Hepatocyte (in vitro differentiated cells): ENCODE measurements around the gene RPTOR. TPM values are rescaled to one million over a fixed set of nuclear protein-coding genes. Genes with fewer than 3 reads are reported as not detected.
"Not testable (repeated sequence)": the region's sequence is repeated elsewhere in the genome, so short reads cannot be mapped to it uniquely, and the experiment has no call there.

ENCODE experiments used
- DNase-seq: peaks from one replicate; pipeline ENCODE4 v3.0.0-alpha.2; 2016; ENCODE audit warnings: low spot score
- H2AFZ ChIP-seq: fragments of 200-600 bp; sonication (generic); 2 replicates; pipeline ENCODE4 v1.6.0; 2016; ENCODE audit warnings: antibody characterized with exemption, mild to moderate bottlenecking
- H3K27ac ChIP-seq: fragments of 200-600 bp; sonication (generic); 2 replicates; pipeline ENCODE4 v1.5.1; 2016; ENCODE audit warnings: mild to moderate bottlenecking
- H3K27me3 ChIP-seq: fragments of 200-600 bp; sonication (generic); 2 replicates; pipeline ENCODE4 v1.6.1; 2016
- H3K36me3 ChIP-seq: fragments of 200-600 bp; sonication (generic); replicated peaks from 2 replicates; pipeline ENCODE4 v1.5.1; 2016; ENCODE audit warnings: low read depth; ENCODE audit not compliant: insufficient read depth
- H3K4me1 ChIP-seq: fragments of 200-600 bp; sonication (generic); 2 replicates; pipeline ENCODE4 v1.5.1; 2016; ENCODE audit warnings: mild to moderate bottlenecking, moderate library complexity; ENCODE audit not compliant: insufficient read depth
- H3K4me2 ChIP-seq: fragments of 200-600 bp; sonication (generic); 2 replicates; pipeline ENCODE4 v1.6.0; 2016
- H3K4me3 ChIP-seq: fragments of 200-600 bp; sonication (generic); 2 replicates; pipeline ENCODE4 v1.5.1; 2016; ENCODE audit warnings: mild to moderate bottlenecking
- H3K79me2 ChIP-seq: fragments of 200-600 bp; sonication (generic); 2 replicates; pipeline ENCODE4 v1.6.0; 2017; ENCODE audit warnings: mild to moderate bottlenecking
- H3K9me2 ChIP-seq: fragments of 200-600 bp; sonication (generic); replicated peaks from 2 replicates; pipeline ENCODE4 v1.6.0; 2017; ENCODE audit warnings: mild to moderate bottlenecking; ENCODE audit not compliant: insufficient read depth
- H3K9me3 ChIP-seq: fragments of 200-600 bp; sonication (generic); 2 replicates; pipeline ENCODE4 v1.5.1; 2016; ENCODE audit warnings: low read depth, mild to moderate bottlenecking
- H4K20me1 ChIP-seq: fragments of 200-600 bp; sonication (generic); 2 replicates; pipeline ENCODE4 v1.6.0; 2016; ENCODE audit warnings: mild to moderate bottlenecking; ENCODE audit not compliant: insufficient read depth, poor library complexity, severe bottlenecking
- EZH2 ChIP-seq: fragments of 200-600 bp; sonication (generic); IDR thresholded peaks from 2 replicates; pipeline ENCODE4 v1.6.1; 2016; ENCODE audit warnings: antibody characterized with exemption, mild to moderate bottlenecking, borderline replicate concordance
- EZH2phosphoT487 ChIP-seq: fragments of 200-600 bp; sonication (generic); IDR thresholded peaks from one replicate; pipeline ENCODE4 v1.6.1; 2018; ENCODE audit warnings: antibody characterized with exemption, mild to moderate bottlenecking, low read depth, moderate library complexity; ENCODE audit not compliant: unreplicated experiment, severe bottlenecking
- WGBS: methylation state at CpG from one replicate; pipeline ENCODE4 v1.1.6; 2016; ENCODE audit warnings: low lambda C conversion rate; ENCODE audit errors: missing lambda C conversion rate; 5-methylcytosine and 5-hydroxymethylcytosine counted together
- polyA plus RNA-seq: library from polyadenylated mRNA; unstranded; fragments of >200 nt; fragmentation: Nextera tagmentation; extraction: Ambion mirVana; gene quantifications from 2 replicates; pipeline ENCODE4 v1.2.1, GENCODE V29; 2016
- total RNA-seq: library from RNA; depleted of rRNA; stranded (reverse); fragments of >200 nt; gene quantifications from 2 replicates; pipeline ENCODE4 v1.2.3, GENCODE V29; 2014
- TF ChIP-seq, protein P1 (sequence below): fragments of 200-600 bp; sonication (generic); IDR thresholded peaks from 2 replicates; pipeline ENCODE4 v1.5.1; 2016; ENCODE audit warnings: antibody characterized with exemption, mild to moderate bottlenecking; ENCODE audit not compliant: poor library complexity

The RPTOR gene
- total and polyA plus RNA-seq, 2 experiments from 2014 or later = 14.1 to 20.6 TPM

DNA sequence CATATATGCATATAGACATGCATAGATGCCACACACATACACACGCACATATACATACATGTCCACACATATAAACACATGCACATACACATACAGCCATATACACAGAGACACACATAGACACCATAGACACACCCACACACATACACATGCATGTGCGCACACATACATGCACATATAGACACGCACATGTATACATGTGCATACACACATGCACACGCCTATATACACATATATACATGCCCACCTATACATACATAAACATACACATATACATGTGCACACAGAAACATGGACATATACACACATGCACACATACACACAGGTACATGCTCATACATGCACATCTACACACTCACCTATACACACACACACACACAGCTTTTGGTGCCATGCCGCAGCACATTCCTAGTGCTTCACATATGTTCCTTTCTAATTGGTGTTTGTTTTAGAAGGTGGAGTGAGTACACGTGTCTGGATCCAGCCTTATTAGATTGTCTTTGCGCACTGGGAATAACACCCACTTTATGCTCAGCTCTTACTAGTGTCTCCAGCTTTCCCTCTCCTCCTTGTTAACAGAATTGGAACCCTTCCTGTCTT, 198.0 kb downstream of the RPTOR start:
- H3K36me3 ChIP-seq = no peaks in the 10 kb centered on the region
- no peaks in the 10 kb centered on the region for H4K20me1 ChIP-seq
- DNase-seq = no peak
- H3K9me3 ChIP-seq = no peaks in the 10 kb centered on the region
- no peak overlapping the region for H2AFZ ChIP-seq
- no peak overlapping the region for H3K4me3 ChIP-seq
- H3K4me2 ChIP-seq = no peak overlapping the region
- WGBS = 72% methylated on average over 7 of the region's 7 CpGs
- H3K27me3 ChIP-seq = no peaks in the 10 kb centered on the region
- no peak overlapping the region for H3K27ac ChIP-seq
- no peaks in the 10 kb centered on the region for H3K4me1 ChIP-seq
- TF ChIP-seq, protein P1, sequence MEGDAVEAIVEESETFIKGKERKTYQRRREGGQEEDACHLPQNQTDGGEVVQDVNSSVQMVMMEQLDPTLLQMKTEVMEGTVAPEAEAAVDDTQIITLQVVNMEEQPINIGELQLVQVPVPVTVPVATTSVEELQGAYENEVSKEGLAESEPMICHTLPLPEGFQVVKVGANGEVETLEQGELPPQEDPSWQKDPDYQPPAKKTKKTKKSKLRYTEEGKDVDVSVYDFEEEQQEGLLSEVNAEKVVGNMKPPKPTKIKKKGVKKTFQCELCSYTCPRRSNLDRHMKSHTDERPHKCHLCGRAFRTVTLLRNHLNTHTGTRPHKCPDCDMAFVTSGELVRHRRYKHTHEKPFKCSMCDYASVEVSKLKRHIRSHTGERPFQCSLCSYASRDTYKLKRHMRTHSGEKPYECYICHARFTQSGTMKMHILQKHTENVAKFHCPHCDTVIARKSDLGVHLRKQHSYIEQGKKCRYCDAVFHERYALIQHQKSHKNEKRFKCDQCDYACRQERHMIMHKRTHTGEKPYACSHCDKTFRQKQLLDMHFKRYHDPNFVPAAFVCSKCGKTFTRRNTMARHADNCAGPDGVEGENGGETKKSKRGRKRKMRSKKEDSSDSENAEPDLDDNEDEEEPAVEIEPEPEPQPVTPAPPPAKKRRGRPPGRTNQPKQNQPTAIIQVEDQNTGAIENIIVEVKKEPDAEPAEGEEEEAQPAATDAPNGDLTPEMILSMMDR = no peak
- no peak for TF ChIP-seq EZH2phosphoT487
- TF ChIP-seq EZH2 = no peak
- H3K79me2 ChIP-seq = no peaks in the 10 kb centered on the region
- H3K9me2 ChIP-seq = no peaks in the 10 kb centered on the region

DNA sequence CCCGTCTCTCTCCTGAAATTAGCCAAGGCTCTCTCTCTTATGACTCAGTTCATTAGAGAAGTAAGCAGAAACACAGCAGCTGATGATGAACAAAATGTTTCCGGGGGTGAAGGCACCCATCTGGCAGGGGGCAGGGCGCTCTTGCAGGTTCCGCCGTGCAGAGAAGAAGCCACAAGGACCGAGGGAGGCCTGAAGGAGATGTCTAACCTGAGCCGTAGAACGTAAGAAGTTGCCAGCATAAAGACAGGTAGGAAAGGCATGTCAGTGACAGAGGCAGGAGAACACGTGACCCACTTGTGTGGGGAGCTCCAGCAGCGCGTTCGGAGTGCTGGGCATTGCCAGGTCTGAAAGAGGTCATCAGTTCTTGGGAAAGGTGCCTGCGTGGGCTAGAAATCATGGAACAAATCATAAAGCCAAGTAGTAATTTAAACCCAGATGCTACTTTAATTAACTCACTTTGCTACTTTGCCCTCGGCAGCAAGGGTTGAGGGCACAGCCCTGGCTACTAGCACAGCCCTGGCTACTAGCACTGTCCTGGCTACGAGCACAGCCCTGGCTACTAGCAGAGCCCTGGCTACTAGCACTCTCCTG, 198.6 kb downstream of the RPTOR start:
- H3K9me3 ChIP-seq = no peaks in the 10 kb centered on the region

DNA sequence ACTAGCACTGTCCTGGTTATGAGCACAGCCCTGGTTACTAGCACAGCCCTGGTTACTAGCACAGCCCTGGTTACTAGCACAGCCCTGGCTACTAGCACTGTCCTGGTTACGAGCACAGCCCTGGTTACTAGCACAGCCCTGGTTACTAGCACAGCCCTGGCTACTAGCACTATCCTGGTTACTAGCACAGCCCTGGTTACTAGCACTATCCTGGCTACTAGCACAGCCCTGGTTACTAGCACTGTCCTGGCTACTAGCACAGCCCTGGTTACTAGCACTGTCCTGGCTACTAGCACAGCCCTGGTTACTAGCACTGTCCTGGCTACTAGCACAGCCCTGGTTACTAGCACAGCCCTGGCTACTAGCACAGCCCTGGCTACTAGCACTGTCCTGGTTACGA, 199.3 kb downstream of the RPTOR start:
- H2AFZ ChIP-seq, H3K4me1 ChIP-seq, H3K4me3 ChIP-seq, H3K27me3 ChIP-seq, H4K20me1 ChIP-seq, H3K9me3 ChIP-seq, H3K27ac ChIP-seq, H3K36me3 ChIP-seq, DNase-seq, H3K9me2 ChIP-seq, H3K4me2 ChIP-seq, H3K79me2 ChIP-seq: not testable (repeated sequence)
- WGBS = no CpG with 5 or more reads among the region's 2 CpGs

More for the DNA sequence above, 198.6 kb downstream of the RPTOR start:
- Histone ChIP-seq H3K9me2 (no peaks in the 10 kb centered on the region), H3K4me1 (no peaks in the 10 kb centered on the region), H3K4me3 (no peak overlapping the region), H3K27ac (no peak overlapping the region), H3K36me3 (no peaks in the 10 kb centered on the region), H3K4me2 (no peak overlapping the region), H2AFZ (no peak overlapping the region), H4K20me1 (no peaks in the 10 kb centered on the region), H3K79me2 (no peaks in the 10 kb centered on the region), H3K27me3 (no peaks in the 10 kb centered on the region)
- TF ChIP-seq EZH2 (no peak), EZH2phosphoT487 (no peak)
- TF ChIP-seq, protein P1 = no peak
- no peak for DNase-seq
- WGBS = 88% methylated on average over 15 of the region's 15 CpGs

DNA sequence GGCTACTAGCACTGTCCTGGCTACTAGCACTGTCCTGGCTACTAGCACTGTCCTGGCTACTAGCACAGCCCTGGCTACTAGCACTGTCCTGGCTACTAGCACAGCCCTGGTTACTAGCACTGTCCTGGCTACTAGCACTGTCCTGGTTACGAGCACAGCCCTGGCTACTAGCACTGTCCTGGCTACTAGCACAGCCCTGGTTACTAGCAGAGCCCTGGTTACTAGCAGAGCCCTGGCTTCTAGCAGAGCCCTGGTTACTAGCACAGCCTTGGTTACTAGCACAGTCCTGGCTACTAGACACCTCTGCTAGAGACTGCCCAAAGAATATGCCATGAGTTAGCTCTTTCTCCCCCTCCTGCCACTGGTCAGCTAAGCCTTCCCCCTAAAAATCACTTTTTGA, 200.1 kb downstream of the RPTOR start:
- H3K79me2 ChIP-seq, H3K36me3 ChIP-seq, H3K9me3 ChIP-seq, H4K20me1 ChIP-seq, DNase-seq, H3K9me2 ChIP-seq, H3K27me3 ChIP-seq, H3K4me2 ChIP-seq, H3K27ac ChIP-seq, H2AFZ ChIP-seq, H3K4me3 ChIP-seq, H3K4me1 ChIP-seq: not testable (repeated sequence)
- WGBS = no CpG with 5 or more reads among the region's 1 CpG
